Neural cell (in vitro differentiated cells): ENCODE results near the gene AIFM2. TPM values are rescaled to one million over a fixed set of nuclear protein-coding genes. Genes with fewer than 3 reads are reported as not detected.

ENCODE experiments used
- polyA plus RNA-seq: library from polyadenylated mRNA; depleted of rRNA; stranded (reverse); fragments of >200 nt; gene quantifications from 2 replicates; pipeline ENCODE4 v1.2.3, GENCODE V29; 2014

The AIFM2 gene
- polyA plus RNA-seq, 1 donor from 2014 or later, result 0.78 TPM

Other genes with a start within 250 kb of the AIFM2 start
- 173 and 177 TPM in 2 replicates for gene MACROH2A2, start 80.0 kb downstream of the AIFM2 start, polyA plus RNA-seq
- 10.3 and 14.1 TPM in 2 replicates for gene TYSND1, start 13.9 kb upstream of the AIFM2 start, polyA plus RNA-seq
- 107 and 118 TPM in 2 replicates for gene SAR1A, start 37.7 kb upstream of the AIFM2 start, polyA plus RNA-seq
- 301 and 402 TPM in 2 replicates for gene PPA1, start 100.6 kb upstream of the AIFM2 start, polyA plus RNA-seq
- 0.07 TPM in 1 of 2 replicates, not detected in the other for gene NPFFR1, start 151.2 kb upstream of the AIFM2 start, polyA plus RNA-seq
- gene LRRC20, start 249.8 kb upstream of the AIFM2 start, polyA plus RNA-seq, result 24.2 and 42.2 TPM in 2 replicates